GM19324 (cell line): ENCODE measurements around the gene HS6ST3.
"Not testable (repeated sequence)": the region's sequence is repeated elsewhere in the genome, so short reads cannot be mapped to it uniquely, and the experiment has no call there.

Experiments used
- ATAC-seq: cut with Tn5 transposase; IDR thresholded peaks from one replicate; pipeline ENCODE4 v1.9.1; 2021; ENCODE audit warnings: mild to moderate bottlenecking, moderate library complexity; ENCODE audit not compliant: unreplicated experiment, low FRiP score

HS6ST3 gene

DNA sequence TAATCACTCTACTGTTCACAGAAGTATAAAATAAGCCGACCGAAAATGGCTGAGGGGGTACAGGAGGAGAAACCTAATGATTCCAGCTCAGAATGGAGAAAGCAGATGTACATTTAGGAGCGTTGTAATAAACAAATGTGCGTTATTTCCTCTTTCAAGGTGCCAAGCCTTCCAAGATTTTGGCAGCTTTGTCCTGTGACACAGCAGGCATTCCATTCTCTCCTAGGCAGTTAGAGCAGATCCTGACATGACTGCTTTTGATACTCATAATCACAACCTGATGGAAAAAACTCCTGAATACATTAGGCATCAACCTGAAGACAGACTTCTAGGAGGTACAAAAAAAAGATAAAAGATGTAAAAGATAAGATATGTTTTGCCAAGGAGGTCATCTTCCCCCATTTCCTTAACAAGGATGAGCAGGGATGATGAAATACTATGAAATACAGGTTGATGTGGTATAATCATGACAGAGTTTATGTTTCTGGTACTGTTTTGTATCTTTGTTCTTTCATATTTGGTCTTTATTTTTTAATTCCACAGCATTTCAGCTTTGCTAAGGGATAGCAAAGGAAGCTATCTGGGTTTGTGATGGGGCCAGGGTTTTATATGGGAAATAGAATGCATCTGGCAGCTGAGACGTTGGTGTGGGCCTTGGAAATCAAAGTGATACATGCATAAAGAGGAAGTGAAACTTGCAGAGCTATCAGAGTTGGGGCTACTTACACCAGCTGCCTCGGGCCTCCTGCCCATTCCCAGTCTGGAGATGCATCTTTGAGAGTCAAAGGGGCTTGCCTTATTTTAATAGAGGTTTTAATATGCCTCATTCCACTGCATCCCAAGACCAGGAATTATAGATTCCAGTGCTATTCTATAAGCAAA, 681.8 kb downstream of the HS6ST3 start:
- ATAC-seq, result peak; percentile 70

DNA sequence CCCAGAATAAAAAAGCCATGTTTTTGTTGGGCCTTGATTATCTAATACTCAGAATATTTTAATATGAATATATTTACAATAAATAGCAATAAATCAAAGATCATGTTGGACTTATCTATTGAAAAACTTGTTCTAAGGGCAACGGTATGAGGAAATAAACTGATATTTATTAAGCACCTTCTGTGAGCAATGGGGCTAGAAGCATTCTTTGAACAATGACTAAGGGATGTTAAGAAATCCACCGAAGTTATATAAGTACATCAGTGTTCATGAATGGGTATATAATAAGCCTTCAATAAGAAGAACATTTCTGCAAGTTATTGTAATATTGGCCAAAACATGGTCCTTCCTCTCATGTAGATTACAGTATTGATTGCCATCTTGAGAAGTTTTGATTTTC, 682.5 kb downstream of the HS6ST3 start:
- no peak for ATAC-seq

DNA sequence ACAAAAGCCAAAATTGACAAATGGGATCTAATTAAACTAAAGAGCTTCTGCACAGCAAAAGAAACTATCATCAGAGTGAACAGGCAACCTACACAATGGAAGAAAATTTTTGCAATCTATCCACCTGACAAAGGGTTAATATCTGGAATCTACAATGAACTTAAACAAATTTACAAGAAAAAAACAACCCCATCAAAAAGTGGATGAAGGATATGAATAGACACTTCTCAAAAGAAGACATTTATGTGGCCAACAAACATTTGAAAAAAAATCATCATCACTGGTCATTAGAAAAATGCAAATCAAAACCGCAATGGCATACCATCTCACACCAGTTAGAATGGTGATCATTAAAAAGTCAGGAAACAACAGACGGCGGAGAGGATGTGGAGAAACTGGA, 688.4 kb downstream of the HS6ST3 start:
- not testable (repeated sequence) for ATAC-seq

DNA sequence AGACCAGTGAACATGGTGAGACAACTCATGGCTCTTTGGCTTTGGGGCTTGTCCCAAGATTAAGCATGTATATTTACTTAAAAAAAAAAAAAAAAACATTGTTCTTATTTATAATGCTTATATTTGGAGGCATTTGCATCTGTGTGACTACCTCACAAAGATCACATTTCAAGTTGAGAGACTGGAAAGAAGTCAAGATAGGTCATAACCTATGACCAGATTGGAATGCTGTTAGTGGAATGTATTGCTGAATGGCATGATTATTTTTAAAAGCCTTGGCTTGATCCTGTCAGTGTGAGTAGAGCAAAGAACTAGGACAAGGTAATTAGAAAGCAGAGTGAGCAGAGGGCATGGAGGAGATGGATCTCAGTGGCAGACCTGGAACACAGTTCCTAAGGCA, 689.8 kb downstream of the HS6ST3 start:
- no peak for ATAC-seq

DNA sequence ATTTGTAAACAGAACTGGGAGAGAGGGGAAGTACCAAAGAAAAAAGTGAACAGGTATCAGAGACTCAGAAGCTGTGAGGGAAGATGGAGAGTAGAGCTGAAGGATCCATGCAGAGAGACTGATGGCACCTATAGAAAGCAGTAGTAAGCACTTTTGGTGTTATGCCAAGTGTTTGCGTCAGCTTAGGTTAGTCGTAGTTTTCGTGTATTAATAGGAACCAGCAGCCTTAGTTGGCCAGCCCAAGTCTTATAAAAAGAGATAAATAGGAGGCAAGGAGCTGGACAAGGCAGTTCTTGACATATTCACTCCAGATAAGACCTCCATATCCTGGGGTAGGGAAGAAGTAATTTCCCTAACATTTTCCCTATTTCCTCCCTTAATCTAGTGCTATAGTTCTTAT, 690.2 kb downstream of the HS6ST3 start:
- no peak for ATAC-seq

DNA sequence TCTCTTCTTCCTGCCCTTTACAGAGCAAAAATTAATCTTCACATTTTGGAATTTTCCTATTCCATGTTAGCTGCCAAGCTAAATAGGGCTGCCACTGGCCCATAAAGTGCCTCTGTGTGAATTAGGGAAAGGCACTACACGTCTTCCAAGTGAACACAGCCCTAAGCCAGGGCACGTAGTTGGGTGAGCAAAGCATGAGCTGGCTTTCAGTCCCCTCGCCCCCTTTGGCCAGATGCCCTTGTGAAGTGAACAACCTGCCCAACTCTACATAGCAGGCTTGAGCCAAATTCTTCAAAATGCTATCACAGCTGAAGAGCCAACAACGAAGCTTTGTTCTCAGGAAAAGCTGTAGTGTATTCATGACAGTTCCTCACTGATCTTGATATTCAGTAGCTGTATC, 691.2 kb downstream of the HS6ST3 start:
- ATAC-seq, result no peak

DNA sequence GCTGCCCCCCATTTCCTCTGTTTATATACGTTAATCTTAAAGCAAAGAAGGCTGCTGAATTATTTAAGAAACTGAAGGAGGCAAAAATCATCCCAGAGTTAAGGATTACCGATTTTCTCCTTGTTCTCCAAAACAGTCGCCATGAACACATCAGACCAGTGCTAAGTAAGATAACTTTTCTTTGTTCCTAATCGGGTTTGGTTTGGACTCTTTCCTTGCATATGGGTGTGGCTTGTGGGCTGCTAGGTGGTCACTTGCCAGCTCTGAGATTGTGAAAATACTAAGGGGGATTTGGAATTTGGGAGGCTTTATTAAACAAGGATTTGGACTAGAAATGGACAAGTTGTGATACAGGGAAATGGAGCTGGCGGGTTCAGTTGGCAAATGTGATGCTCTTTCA, 692.3 kb downstream of the HS6ST3 start:
- ATAC-seq, result no peak

DNA sequence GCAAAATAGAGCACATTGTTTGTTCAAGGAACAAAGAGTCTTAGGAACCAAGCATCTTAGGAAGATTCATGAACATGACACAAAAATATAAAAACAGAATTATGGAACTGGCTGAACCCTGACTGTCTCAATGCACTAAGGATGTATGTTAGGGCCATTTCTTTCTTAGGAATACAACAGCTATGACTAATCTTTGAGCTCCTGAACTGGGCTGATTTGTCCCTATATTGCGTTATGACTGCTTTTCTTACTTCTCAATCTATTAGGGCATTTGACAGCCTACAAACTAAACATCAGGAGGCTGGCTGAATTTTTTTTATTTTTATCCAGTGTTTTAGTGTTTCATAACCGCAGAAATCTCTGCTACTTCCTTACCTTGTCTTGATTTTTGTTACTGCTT, 693.1 kb downstream of the HS6ST3 start:
- ATAC-seq, result no peak

DNA sequence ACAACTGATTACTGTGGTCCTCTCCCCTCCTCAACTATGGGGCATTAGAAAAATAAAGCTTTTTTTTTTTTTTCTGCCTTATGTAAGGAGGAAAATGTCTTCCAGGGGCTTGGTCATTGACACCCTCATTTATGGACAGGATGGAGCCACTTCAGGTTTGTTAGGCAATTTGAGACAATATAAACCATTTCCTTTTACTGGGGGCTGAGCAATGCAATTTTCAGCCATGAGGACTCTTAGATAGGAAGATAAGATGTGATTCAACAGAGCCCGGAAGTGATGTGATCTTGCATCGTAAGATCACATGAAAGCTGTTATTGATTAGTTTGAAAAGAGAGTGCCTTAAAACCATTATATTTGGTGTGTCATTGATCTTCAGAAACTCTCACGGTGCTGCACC, 693.6 kb downstream of the HS6ST3 start:
- ATAC-seq, result no peak

DNA sequence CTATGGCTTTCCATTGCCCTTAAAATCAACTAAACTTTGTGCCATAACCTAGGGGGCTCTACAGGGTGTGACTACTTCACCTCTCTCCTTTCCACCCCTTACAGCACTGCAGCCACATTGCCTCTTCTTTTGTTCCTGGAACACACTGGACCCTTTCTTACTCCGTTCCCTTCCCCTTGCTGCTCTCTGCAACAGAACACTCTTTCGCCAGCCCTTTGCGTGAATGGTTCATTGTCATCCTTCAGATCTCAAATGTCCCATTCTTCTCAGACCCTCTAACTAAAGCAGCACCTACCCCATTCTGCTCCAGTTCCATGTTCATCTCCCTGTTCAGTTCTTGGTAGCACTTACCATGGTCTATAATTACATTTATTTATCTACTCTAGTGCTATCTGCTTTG, 696.1 kb downstream of the HS6ST3 start:
- ATAC-seq, result no peak

DNA sequence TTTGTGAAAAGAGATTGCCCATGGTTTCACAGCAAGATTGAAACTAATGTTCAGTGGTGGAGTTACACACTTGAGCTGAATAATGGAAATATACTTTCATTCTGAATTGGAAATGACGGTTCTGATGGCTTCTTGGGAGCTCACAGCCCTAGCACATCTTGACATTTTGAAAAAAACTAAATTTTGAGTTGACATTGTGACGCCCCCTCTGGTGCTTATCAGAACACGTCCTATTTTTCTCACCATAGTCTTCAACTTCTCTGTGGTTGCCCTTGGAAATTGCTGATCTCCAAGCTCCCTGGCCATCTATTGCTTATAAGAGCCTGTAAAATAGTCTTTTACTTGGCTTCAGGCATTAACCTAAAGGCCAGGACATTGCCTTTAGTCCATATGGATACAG, 702.3 kb downstream of the HS6ST3 start:
- ATAC-seq, result no peak

DNA sequence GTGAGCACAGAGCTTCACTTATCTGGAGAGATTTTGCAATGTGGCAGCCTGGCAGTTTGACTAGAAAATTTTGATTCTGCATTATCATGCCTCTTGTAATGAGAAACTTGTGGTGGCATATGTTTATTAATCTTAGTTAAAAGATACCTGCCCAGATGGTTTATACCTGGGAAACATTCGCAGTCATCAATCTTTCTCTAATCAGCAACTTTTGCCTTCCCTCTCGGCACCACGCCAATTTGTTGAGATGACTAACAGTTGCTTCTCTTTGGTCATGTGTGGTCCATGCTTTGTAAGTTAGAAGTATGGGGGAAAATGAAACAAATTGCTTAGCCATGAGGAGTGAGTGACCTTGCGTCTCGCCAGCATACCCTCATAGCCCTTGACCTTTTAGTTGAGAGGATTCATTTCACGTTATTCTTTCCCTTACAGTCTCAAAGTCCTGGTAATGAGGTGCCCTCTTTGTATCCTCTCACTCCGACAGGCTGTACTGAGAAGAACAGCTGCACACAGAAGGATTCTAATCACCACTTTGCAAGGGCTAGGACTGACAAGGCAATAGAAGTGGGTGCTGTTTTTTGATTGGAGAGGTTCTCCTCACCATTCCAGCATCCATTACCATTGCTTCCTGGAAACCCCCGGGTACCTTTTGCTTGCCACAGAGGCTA, 703.0 kb downstream of the HS6ST3 start:
- ATAC-seq, result no peak

DNA sequence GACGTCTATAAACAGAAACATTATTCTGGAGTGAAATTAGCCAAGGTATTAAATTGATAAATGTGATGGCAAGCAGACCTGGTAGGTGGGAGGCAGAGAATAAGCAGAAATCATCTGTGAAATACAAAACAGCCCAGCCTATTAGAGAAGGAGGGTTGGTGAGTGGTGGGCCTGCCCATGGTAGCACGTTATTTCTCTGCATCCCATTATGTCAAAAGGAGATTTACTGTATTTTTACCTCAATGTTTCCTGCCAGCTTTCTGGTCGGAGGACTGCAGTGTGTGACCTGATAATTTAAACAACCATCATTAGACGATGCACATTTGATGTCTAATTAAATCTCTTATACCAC, 703.5 kb downstream of the HS6ST3 start:
- no peak for ATAC-seq

DNA sequence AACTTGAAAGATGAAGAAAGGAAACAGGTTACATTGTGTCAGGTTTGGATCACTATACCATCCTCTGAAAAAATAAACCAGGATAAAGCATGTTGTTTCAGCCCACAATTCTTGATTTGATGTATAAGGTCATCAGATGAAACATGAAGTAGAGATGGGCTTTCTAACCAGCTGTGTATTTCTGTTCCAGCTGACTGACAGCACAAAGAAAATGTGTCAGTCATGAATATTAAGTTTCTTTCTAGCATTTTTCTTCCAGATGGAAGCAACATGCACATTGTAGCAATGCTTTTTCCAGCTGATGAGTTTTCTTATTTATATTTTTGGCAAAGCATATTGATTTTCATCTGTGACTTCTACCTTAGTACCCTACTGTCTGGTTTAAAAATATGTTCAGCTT, 704.8 kb downstream of the HS6ST3 start:
- ATAC-seq, result no peak

DNA sequence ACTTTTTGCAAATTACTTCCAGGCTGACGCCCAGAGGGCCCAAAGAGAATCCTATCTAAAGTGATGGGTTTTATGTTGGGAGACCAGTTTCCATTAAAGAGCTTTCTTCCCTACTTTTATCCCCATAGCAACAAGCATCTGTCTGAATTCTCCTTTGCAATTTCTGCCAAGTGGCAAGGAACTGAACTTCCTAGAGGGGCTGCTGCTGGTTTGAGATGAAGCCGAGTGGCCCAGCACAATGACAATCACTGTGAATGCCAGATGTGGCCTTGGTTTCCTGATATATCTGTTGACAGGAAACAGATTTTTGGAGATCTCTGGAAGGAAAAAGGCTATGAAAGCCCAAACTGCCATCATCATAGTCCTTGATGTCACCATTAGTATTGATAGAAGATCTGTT, 705.8 kb downstream of the HS6ST3 start:
- ATAC-seq, result no peak

DNA sequence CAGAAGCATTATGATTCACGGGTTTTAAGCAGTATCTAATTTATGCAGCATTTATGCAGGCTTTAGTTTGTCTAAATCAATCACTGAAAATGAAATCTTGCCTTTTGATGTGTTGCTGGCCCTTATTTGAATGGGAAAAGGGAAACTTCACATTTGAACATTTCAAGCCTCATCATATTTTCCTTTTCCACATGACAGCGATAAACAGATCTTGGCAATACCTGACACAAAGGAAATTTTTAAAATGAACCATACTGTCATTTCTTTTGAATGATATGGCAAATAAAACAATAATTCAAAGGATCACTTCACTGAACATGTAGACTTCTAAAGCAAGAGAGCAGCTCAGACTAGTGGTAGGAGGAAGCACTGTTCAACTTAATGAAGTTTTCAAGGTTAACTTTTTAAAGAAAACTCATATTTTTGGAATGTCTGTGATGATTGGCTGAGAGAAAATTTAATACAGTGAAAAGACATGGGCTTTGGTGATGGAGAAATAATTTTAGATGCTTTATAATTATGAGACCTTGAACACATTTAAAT, 706.3 kb downstream of the HS6ST3 start:
- no peak for ATAC-seq

DNA sequence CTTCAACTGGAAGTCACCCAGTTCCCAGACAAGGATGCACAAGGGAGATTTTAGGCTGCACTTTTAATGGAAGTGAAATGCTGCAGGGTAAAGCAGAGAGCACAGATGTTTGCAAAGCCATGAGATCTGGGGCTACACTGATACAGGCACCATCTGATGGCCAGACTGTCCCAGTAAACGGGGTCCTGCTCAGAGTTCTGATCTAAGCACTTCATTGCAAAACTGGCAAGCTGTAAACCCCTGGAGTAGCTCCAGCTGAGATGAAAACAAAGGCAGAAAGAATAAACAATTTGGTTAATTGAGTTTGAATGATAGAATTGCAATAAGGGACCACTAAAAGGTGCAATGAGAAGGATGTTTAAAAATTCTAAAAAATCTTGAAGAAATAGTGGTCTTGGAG, 707.2 kb downstream of the HS6ST3 start:
- no peak for ATAC-seq

DNA sequence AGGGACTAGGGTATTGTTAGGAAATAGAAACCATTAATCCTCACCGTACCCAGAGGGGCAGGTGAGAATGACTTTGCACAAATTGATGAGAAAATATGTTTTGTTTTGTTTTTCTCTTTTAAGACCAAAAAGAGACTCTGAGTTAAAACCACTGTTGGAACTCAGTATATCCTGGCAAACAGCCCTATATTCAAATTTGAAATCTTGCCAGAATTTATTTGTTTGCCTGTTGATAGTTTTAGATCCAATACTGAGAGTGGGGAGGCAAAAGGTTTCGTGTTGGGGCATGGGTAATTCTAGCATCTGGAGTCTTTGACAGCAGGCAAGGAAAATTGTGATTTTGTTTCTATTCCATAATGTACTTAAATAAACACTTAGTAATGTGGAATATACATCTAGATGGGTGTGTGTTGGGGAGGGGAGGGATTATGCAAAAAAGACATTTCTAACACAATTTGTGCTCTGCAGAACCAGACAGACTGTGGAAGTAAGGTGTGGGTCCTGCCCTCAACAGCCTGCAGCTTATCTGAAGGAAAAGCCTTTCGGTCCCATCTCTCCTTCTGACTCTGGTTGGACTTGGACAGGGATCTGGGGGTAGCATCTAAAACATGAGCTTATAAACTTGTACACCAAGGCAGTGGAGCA, 713.7 kb downstream of the HS6ST3 start:
- ATAC-seq, result no peak

DNA sequence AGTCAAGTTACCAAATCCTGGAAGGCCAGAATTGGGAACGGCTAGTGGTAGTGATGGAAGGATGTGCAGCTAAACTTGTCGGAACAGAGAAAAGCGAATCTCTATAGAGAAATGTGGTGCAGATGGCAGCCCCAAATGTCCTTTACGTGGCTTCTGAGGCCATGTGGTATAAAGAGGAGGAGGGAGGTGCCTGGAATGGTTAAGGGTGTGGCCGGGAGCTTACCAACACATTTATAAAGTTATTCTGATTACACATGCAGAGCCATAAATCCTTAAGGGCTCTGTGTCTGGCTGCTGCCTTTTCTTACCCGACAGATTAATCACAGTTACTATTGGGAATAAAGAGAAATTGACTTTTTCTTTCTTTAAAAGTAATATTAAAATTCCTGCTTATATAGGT, 714.3 kb downstream of the HS6ST3 start:
- ATAC-seq, result no peak

DNA sequence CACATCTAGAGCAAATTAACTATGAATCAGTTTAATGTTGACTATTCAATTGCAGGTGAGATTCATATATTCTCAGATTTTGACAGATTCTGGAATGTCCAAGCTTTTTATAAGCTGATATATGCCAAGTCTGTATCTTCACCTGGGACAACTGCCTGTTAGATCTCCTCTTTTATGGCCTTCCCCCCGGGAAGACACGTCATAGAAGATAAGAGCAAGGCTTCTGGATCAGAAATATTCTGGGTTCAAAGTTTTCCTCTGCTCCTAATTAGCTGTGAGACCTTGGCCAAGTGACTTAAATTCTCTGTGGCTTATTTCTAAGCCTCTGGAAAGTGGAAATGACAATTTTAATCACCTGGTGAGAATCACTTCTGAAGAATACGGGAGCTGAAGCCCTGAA, 716.8 kb downstream of the HS6ST3 start:
- ATAC-seq, result no peak

DNA sequence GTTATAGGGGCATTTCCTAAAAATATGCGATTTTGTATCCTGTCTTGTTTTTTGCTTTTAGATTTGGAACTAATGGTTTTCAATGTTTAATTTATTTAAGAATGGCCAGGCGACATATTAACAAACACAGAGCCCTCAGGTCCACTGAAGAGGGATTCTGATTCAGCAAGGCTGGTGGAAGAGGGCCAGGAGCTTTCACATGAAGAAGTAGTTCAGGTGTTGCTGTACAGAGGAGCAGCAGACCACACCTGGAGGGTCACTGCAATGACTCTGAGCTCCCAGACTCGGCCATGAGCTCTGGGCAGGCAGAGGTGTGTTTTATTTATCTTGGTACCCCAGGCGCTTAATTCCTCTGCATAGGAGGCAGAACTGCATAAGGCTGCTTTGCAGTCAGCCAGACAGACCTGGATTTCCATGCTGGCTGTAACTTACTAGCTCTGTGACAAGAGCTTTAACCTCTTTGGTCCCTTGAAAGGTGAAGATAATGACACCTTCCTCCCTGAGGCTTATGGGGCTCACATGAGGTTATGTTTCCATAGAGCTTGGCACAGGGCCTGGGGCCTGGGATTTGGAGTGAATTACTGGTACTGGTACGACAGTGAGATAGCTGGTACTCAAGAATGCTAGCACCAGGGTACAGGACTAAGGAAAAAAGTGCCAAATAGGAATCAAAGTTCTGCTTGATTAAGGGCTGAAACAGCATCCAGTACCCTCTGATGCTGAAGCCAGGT, 719.6 kb downstream of the HS6ST3 start:
- ATAC-seq, result no peak
